Measurements from ENCODE around the gene BCAR1.

BCAR1 gene

GRCh38 chr16:75198135-75198600 is 53.3 kb downstream of the BCAR1 start:
- no peak for DNase-seq

GRCh38 chr16:75197522-75198134 is 53.8 kb downstream of the BCAR1 start:
- no peak for DNase-seq

DNA sequence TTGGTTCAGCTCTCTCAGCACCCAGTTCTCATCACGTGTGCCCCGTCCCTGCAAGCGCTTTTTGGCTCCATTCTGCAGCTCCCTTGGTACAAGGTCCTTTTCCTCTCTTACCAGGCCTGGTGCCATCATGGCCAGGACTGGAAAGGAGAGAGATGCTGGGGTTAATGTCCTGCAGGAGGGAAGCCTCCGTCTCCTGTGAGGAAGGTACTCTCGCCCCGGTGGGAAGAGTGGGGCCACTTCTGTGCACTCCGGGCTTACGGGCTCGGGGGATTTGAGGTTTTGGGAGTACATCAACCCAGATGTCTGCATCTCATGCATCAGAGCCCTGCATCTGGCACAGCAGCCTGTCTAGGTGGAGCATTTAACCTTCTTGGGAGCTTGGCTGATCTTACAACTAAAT is 54.6 kb downstream of the BCAR1 start:
- DNase-seq, result no peak

GRCh38 chr16:75195811-75196790 is 55.3 kb downstream of the BCAR1 start:
- DNase-seq, result no peak

GRCh38 chr16:75193730-75194444 is 57.5 kb downstream of the BCAR1 start:
- DNase-seq, result no peak

- DNase-seq, result no peak
Measured at GRCh38 chr16:75193265-75193650, 58.2 kb downstream of the BCAR1 start.

DNA sequence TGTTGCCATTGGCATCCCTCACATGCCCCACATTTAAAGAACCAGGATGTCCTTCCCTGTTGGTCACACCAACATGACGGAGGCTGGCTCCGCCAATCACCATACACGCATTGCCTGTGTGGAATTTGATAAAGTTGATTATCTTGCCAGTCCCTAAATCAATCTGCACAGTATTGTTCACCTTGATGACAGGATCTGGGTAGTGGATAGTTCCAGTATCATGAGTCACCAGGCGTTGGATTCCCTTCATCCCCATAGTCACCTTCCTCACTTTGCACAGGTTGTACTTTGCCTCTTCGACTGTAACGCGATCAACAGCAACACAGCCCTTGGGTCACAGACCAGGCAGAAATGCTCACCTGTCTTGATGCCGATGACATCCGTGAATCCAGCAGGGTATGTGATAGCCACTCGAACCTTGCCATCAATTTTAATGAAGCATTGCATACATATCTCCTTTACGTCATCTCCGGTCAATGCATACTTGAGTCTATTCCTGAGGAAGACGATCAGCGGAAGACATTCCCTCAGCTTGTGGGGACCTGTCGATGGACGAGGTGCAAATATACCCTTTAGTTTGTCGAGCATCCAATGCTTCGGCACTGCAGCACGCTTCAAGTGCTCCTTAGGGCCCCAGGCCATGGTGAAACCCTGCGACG is 58.7 kb downstream of the BCAR1 start:
- no peak for DNase-seq

DNA sequence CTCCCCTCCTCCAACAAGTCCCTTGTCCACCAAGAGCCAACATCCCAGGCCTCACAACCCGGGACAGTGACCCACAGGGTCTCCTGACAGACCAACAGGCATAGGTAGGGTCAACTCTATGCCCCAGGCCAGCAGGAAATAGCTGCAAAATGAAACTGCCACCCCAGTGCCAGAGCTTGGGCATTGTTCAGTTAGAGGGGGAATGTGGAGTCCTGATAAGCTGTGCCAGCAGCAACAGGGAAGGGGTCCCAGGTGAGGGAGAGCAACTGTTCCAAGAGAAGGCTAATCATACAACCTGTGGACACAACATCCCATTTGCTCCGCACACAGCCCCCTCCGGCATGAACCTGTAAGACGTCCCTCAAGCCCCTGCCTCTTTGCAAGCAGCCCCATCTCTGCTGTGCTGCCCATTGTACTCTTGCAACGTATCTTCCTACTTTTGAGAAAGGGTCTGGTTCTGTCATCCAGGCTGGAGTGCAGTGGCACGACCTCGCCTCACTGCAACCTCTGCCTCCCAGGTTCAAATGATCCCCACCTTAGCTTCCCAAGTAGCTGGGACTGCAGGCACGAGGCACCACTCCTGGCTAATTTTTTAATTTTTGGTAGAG is 61.7 kb downstream of the BCAR1 start:
- no peak for DNase-seq

DNA sequence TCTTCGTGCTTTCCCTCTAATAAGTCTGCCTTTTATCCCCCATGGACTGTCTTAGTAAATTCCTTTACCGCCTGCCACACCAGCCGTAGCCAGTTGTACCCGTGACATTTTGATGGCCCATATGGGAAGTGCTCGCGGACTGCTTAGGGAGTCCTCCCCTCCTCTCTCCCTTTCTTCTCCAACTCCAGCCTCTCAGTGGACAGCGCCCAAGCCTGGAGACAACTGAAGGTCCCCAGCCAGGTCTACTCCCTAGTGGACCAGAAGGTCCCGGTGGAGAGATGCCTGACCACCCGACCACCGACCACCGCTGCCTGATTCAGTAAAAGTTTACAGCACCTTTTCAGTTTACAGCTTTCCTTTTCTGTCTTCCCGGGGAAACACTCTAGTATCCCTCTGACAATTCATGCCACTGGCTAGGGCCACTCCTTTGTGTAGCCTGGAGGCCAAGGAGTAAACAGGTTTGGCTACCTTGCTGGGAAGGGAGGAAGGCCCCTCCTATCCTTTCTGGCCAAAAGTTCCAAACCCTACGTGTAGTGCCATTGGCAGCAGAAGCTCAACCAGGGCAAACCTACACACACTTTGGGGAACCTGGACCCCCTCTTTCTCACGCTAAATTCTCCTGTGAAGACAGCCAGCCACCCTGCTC is 62.5 kb downstream of the BCAR1 start:
- no peak for DNase-seq

- DNase-seq, result no peak
Measured at GRCh38 chr16:75181630-75182029, 69.8 kb downstream of the BCAR1 start.

- no peak for DNase-seq
Measured at GRCh38 chr16:75179208-75179607, 72.2 kb downstream of the BCAR1 start.
